Esophagus muscularis mucosa (tissue), 4 donors: ENCODE measurements around the gene LMF2. TPM values are rescaled to one million over a fixed set of nuclear protein-coding genes. Genes with fewer than 3 reads are reported as not detected.
"Not testable (repeated sequence)": the region's sequence is repeated elsewhere in the genome, so short reads cannot be mapped to it uniquely, and the experiment has no call there.

Source experiments
- DNase-seq: peaks from one replicate; pipeline ENCODE4 v3.0.0-alpha.2; 2017; ENCODE audit errors: extremely low spot score
- H3K27ac ChIP-seq, 4 donors: fragments of 200-600 bp; sonication (generic); replicated peaks in 1 of 4; 1 replicate in 3 of 4; 2 replicates in 1 of 4; pipeline ENCODE4 v1.5.1; 2016 to 2019; ENCODE audit warnings: mild to moderate bottlenecking in 1 of 4
- H3K27me3 ChIP-seq, 4 donors: fragments of 200-600 bp; sonication (generic); one replicate each; pipeline versions ENCODE4 v1.5.1 to v1.6.0; 2016 to 2019
- H3K36me3 ChIP-seq, 4 donors: fragments of 200-600 bp; sonication (generic); one replicate each; pipeline ENCODE4 v1.5.1; 2016 to 2019
- H3K4me1 ChIP-seq, 4 donors: fragments of 200-600 bp; sonication (generic); one replicate each; pipeline ENCODE4 v1.5.1; 2016 to 2019
- H3K4me3 ChIP-seq, 4 donors: fragments of 200-600 bp; sonication (generic); 1 replicate in 2 of 4; 2 replicates in 2 of 4; pipeline ENCODE4 v1.5.1; 2016 to 2019; ENCODE audit warnings: mild to moderate bottlenecking in 4 of 4, moderate library complexity in 1 of 4
- H3K9me3 ChIP-seq, 4 donors: fragments of 200-600 bp; sonication (generic); 1 replicate in 3 of 4; 2 replicates in 1 of 4; pipeline ENCODE4 v1.5.1; 2016 to 2019
- CTCF ChIP-seq, 3 experiments: fragments of 200-600 bp in 2 of 3; fragments of 450-650 bp in 1 of 3; sonication (generic) in 2 of 3; IDR thresholded peaks; one replicate each; pipeline ENCODE4 v1.5.1; 2017 to 2019; ENCODE audit warnings: antibody characterized with exemption in 3 of 3, mild to moderate bottlenecking in 2 of 3, moderate library complexity in 1 of 3
- EP300 ChIP-seq: sonication (generic); formaldehyde crosslinking; IDR thresholded peaks from one replicate; pipeline ENCODE4 v1.6.1; 2017; ENCODE audit warnings: antibody characterized with exemption
- POLR2A ChIP-seq: fragments of 450-650 bp; IDR thresholded peaks from one replicate; pipeline ENCODE4 v1.6.1; 2017; ENCODE audit warnings: antibody characterized with exemption, moderate library complexity, mild to moderate bottlenecking, low read depth
- POLR2AphosphoS5 ChIP-seq, 2 donors: sonication (generic); formaldehyde crosslinking; IDR thresholded peaks; one replicate each; pipeline ENCODE4 v1.6.1; 2017; ENCODE audit warnings: antibody characterized with exemption in 2 of 2
- WGBS: methylation state at CpG from one replicate; pipeline ENCODE4 v1.1.5; 2018; 5-methylcytosine and 5-hydroxymethylcytosine counted together
- intact Hi-C: fragments of 100-400 bp; cut with DNase I; formaldehyde crosslinking; loops from one replicate; pipeline ENCODE4 v1.15.1; 2023
- total RNA-seq, 4 donors: library from RNA; depleted of rRNA; stranded (reverse); fragments of >200 nt; gene quantifications; one replicate each; pipeline versions ENCODE4 v1.1.0 to v1.2.1, GENCODE V29; 2016

The LMF2 gene
- total RNA-seq, 4 donors from 2014 or later: 34.9 to 67.1 (median 46.8) TPM

DNA sequence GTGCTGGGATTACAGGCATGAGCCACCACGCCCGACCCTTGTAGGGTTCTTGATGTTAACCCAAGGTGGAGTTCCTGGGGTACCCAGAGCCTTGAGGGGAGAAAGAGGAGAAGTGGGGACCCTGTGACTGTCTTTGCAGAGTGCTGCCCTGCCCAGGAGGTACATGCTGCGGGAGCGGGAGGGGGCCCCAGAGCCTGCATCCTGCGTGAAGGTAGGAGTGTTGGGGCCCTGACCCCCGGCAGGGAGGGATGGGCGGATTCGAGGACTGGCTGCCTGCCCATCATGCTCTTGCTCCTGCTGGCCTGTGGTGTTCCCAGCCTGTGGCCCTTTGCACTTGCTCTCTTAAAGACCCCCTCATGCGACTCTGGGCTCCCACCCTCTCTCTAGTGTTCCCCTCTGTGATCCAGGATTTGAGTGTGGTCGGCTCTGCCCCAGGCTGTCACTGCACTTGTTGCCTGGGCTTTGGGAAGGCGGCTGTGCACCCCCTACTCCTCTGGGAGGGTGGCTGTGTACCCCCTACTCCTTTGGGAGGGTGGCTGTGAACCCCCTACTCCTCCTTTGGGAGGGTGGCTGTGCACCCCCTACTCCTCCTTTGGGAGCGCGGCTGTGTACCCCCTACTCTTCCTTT, 13.4 kb upstream of the LMF2 start:
- H3K36me3 ChIP-seq: peaks cover 38 to 82% (median 80%) of the 10 kb centered on the region in 4 donors
- H3K27me3 ChIP-seq: no peaks in the 10 kb centered on the region

GRCh38 chr22:50520184-50520583, 12.7 kb upstream of the LMF2 start:
- H3K27me3 ChIP-seq, H3K9me3 ChIP-seq, DNase-seq, intact Hi-C loops, H3K27ac ChIP-seq, H3K4me3 ChIP-seq: not testable (repeated sequence)
- peaks cover 38 to 85% (median 81%) of the 10 kb centered on the region in 4 donors for H3K36me3 ChIP-seq
- WGBS: 96% methylated on average over 8 of the region's 8 CpGs
- peaks cover 10 to 18% (median 15%) of the 10 kb centered on the region in 4 donors for H3K4me1 ChIP-seq

More for the DNA sequence above, 13.4 kb upstream of the LMF2 start:
- Histone ChIP-seq H3K9me3 (no peaks in the 10 kb centered on the region), H3K4me1 (peaks cover 10 to 22% (median 18%) of the 10 kb centered on the region in 4 donors), H3K4me3 (no peak overlapping the region), H3K27ac (no peak overlapping the region)
- no peak for DNase-seq
- intact Hi-C loops: no loop called here
- no peak for TF ChIP-seq CTCF (IDR thresholded peaks at IDR 0.05)
- TF ChIP-seq EP300: no peak
- no peak for TF ChIP-seq POLR2AphosphoS5 (IDR thresholded peaks at IDR 0.05)
- no peak for TF ChIP-seq POLR2A
- 94% methylated on average over 5 of the region's 13 CpGs for WGBS

- Histone ChIP-seq H3K36me3 (peaks cover 38 to 94% (median 86%) of the 10 kb centered on the region in 4 donors), H3K27ac (no peak overlapping the region), H3K4me1 (peaks cover 1 to 8% (median 5%) of the 10 kb centered on the region in 4 donors), H3K4me3 (no peak overlapping the region), H3K9me3 (no peaks in the 10 kb centered on the region), H3K27me3 (no peaks in the 10 kb centered on the region)
- intact Hi-C loops: no loop called here
- WGBS: no CpG with 5 or more reads among the region's 8 CpGs
- TF ChIP-seq EP300: no peak
- TF ChIP-seq POLR2A: no peak
- TF ChIP-seq POLR2AphosphoS5 (IDR thresholded peaks at IDR 0.05): no peak
- TF ChIP-seq CTCF (IDR thresholded peaks at IDR 0.05): no peak
- no peak for DNase-seq
Measured at GRCh38 chr22:50519151-50519550, 11.6 kb upstream of the LMF2 start.

- WGBS: 88% methylated on average over 3 of the region's 7 CpGs
- no peak for DNase-seq
- no peak overlapping the region for H3K27ac ChIP-seq
- intact Hi-C loops: no loop called here
- H3K27me3 ChIP-seq: no peaks in the 10 kb centered on the region
- TF ChIP-seq CTCF (IDR thresholded peaks at IDR 0.05) (no peak), EP300 (no peak), POLR2A (no peak), POLR2AphosphoS5 (IDR thresholded peaks at IDR 0.05) (no peak)
- H3K4me3 ChIP-seq: no peak overlapping the region
- peaks cover 0 to 2% (median under 1%) of the 10 kb centered on the region in 4 donors for H3K4me1 ChIP-seq
- H3K36me3 ChIP-seq: peaks cover 36 to 89% (median 80%) of the 10 kb centered on the region in 4 donors
- H3K9me3 ChIP-seq: no peaks in the 10 kb centered on the region
Measured at GRCh38 chr22:50518606-50519005, 11.1 kb upstream of the LMF2 start.

- DNase-seq: no peak
- TF ChIP-seq CTCF (IDR thresholded peaks at IDR 0.05) (no peak), POLR2A (no peak), EP300 (no peak), POLR2AphosphoS5 (IDR thresholded peaks at IDR 0.05) (no peak)
Measured at GRCh38 chr22:50517495-50518260, 10.2 kb upstream of the LMF2 start.

More at GRCh38 chr22:50517495-50518260, 10.2 kb upstream of the LMF2 start:
- Histone ChIP-seq H3K27ac (no peak overlapping the region), H3K27me3 (no peaks in the 10 kb centered on the region), H3K4me3 (no peak overlapping the region), H3K36me3 (peaks cover 27 to 84% (median 71%) of the 10 kb centered on the region in 4 donors), H3K9me3 (no peaks in the 10 kb centered on the region), H3K4me1 (peaks cover 0 to 5% (median 0%) of the 10 kb centered on the region in 4 donors)
- WGBS: 92% methylated on average over 11 of the region's 20 CpGs
- intact Hi-C loops: no loop called here
